Uterus (tissue), 4 donors: Measurements from ENCODE around the gene VMP1. TPM values are rescaled to one million over a fixed set of nuclear protein-coding genes. Genes with fewer than 3 reads are reported as not detected.
A peak's percentile ranks its signal among the peaks of the same experiment; 100 is the strongest.
"Not testable (repeated sequence)": the region's sequence is repeated elsewhere in the genome, so short reads cannot be mapped to it uniquely, and the experiment has no call there.

ENCODE experiments used
- DNase-seq, 2 donors: peaks; one replicate each; pipeline ENCODE4 v3.0.0-alpha.2; 2019 to 2020
- H3K27ac ChIP-seq, 2 donors: fragments of 200-600 bp; sonication (generic); 1 replicate in 1 of 2; 2 replicates in 1 of 2; pipeline ENCODE4 v1.5.1; 2016 to 2018
- H3K27me3 ChIP-seq, 2 donors: fragments of 200-600 bp; sonication (generic); one replicate each; pipeline ENCODE4 v1.5.1; 2018 to 2019; ENCODE audit warnings: control low read depth in 1 of 2
- H3K36me3 ChIP-seq, 2 donors: fragments of 200-600 bp; sonication (generic); one replicate each; pipeline ENCODE4 v1.5.1; 2019; ENCODE audit warnings: control low read depth in 1 of 2
- H3K4me1 ChIP-seq, 2 donors: fragments of 200-600 bp; sonication (generic); one replicate each; pipeline ENCODE4 v1.5.1; 2018 to 2019; ENCODE audit warnings: control low read depth in 1 of 2
- H3K4me3 ChIP-seq, 2 donors: fragments of 200-600 bp; sonication (generic); 1 replicate in 1 of 2; 2 replicates in 1 of 2; pipeline ENCODE4 v1.5.1; 2018 to 2019; ENCODE audit warnings: mild to moderate bottlenecking in 1 of 2
- H3K9me3 ChIP-seq, 2 donors: fragments of 200-600 bp; sonication (generic); one replicate each; pipeline ENCODE4 v1.5.1; 2019; ENCODE audit warnings: control low read depth in 1 of 2
- POLR2A ChIP-seq, 2 donors: fragments of 450-650 bp; IDR thresholded peaks; one replicate each; pipeline ENCODE4 v1.6.1; 2016; ENCODE audit warnings: antibody characterized with exemption in 2 of 2, mild to moderate bottlenecking in 1 of 2, moderate library complexity in 1 of 2
- intact Hi-C: fragments of 100-400 bp; cut with DNase I; formaldehyde crosslinking; loops from one replicate; pipeline ENCODE4 v1.15.1; 2023; ENCODE audit warnings: low total_unique reads
- total RNA-seq, 4 donors: library from RNA; depleted of rRNA in 3 of 4; stranded (reverse); fragments of >200 nt in 3 of 4; gene quantifications; one replicate each; pipeline versions ENCODE4 v1.1.0 to v1.2.4, GENCODE V29; 2014 to 2023
- TF ChIP-seq, protein P1 (sequence below), 4 experiments: fragments of 200-600 bp in 2 of 4; fragments of 450-650 bp in 2 of 4; sonication (generic) in 2 of 4; IDR thresholded peaks; one replicate each; pipeline ENCODE4 v1.5.1; 2016 to 2019; ENCODE audit warnings: antibody characterized with exemption in 4 of 4, mild to moderate bottlenecking in 2 of 4, moderate library complexity in 1 of 4
- donor health status: DM: yes; HTN: yes; CAD: no.

VMP1 gene
- total RNA-seq, 4 donors from 2014 or later: 92.7 to 251 (median 150) TPM

GRCh38 chr17:59796785-59797205 is 89.3 kb downstream of the VMP1 start:
- Histone ChIP-seq H3K4me3 (no peak overlapping the region), H3K27me3 (no peaks in the 10 kb centered on the region), H3K27ac (no peak overlapping the region), H3K4me1 (no peaks in the 10 kb centered on the region), H3K9me3 (no peaks in the 10 kb centered on the region), H3K36me3 (no peaks in the 10 kb centered on the region)
- DNase-seq: no peak
- TF ChIP-seq POLR2A (IDR thresholded peaks at IDR 0.05): no peak
- TF ChIP-seq, protein P1, sequence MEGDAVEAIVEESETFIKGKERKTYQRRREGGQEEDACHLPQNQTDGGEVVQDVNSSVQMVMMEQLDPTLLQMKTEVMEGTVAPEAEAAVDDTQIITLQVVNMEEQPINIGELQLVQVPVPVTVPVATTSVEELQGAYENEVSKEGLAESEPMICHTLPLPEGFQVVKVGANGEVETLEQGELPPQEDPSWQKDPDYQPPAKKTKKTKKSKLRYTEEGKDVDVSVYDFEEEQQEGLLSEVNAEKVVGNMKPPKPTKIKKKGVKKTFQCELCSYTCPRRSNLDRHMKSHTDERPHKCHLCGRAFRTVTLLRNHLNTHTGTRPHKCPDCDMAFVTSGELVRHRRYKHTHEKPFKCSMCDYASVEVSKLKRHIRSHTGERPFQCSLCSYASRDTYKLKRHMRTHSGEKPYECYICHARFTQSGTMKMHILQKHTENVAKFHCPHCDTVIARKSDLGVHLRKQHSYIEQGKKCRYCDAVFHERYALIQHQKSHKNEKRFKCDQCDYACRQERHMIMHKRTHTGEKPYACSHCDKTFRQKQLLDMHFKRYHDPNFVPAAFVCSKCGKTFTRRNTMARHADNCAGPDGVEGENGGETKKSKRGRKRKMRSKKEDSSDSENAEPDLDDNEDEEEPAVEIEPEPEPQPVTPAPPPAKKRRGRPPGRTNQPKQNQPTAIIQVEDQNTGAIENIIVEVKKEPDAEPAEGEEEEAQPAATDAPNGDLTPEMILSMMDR (IDR thresholded peaks at IDR 0.05): no peak
- intact Hi-C loops: no loop called here

DNA sequence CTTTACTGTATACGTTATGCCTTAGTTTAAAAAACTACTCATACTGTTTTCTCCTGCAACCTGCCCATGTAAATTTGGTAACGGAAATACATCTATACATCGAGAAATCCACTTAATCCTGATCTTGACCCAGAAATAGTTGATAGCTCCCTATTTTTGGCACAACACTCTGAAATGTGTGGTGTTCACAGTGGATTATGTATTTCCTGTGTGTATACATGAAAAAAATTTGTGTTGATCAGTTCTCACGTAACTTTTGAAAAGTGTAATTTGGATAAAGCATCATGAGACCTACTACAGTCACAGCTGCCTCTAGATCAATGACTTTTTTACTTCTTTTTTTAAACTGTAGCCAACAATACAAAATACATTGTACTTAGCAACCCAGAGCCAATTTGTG is 90.7 kb downstream of the VMP1 start:
- intact Hi-C loops: no loop called here
- Histone ChIP-seq H3K36me3 (no peaks in the 10 kb centered on the region), H3K27ac (no peak overlapping the region), H3K4me3 (no peak overlapping the region), H3K27me3 (no peaks in the 10 kb centered on the region), H3K9me3 (no peaks in the 10 kb centered on the region), H3K4me1 (no peaks in the 10 kb centered on the region)
- TF ChIP-seq, protein P1 (IDR thresholded peaks at IDR 0.05): no peak
- no peak for TF ChIP-seq POLR2A (IDR thresholded peaks at IDR 0.05)
- no peak for DNase-seq

DNA sequence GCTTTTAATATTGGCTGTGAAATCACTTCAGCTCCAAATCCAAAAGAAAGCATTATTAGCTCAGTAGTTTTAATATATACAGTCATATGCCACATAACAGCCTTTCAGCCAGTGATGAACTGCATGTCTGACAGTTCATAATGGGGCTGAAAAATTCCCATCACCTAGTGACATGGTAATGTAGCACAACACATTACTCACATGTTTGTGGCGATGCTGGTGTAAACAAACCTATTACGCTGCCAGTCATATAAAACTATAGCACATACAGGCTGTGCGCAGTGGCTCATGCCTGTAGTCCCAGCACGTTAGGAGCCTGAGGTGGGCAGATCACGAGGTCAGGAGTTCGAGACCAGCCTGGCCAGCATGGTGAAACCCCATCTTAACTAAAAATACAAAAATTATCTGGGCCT is 93.1 kb downstream of the VMP1 start:
- no peaks in the 10 kb centered on the region for H3K4me1 ChIP-seq
- intact Hi-C loops: no loop called here
- no peaks in the 10 kb centered on the region for H3K9me3 ChIP-seq
- no peak overlapping the region for H3K27ac ChIP-seq
- TF ChIP-seq, protein P1 (IDR thresholded peaks at IDR 0.05): no peak
- no peak for TF ChIP-seq POLR2A (IDR thresholded peaks at IDR 0.05)
- H3K27me3 ChIP-seq: no peaks in the 10 kb centered on the region
- no peak for DNase-seq
- no peak overlapping the region for H3K4me3 ChIP-seq
- no peaks in the 10 kb centered on the region for H3K36me3 ChIP-seq

GRCh38 chr17:59802160-59802559 is 94.7 kb downstream of the VMP1 start:
- Histone ChIP-seq H3K4me3 (no peak overlapping the region), H3K36me3 (no peaks in the 10 kb centered on the region), H3K4me1 (no peaks in the 10 kb centered on the region), H3K27ac (no peak overlapping the region), H3K27me3 (no peaks in the 10 kb centered on the region), H3K9me3 (no peaks in the 10 kb centered on the region)
- TF ChIP-seq, protein P1 (IDR thresholded peaks at IDR 0.05): no peak
- no peak for TF ChIP-seq POLR2A (IDR thresholded peaks at IDR 0.05)
- DNase-seq: no peak
- intact Hi-C loops: no loop called here

DNA sequence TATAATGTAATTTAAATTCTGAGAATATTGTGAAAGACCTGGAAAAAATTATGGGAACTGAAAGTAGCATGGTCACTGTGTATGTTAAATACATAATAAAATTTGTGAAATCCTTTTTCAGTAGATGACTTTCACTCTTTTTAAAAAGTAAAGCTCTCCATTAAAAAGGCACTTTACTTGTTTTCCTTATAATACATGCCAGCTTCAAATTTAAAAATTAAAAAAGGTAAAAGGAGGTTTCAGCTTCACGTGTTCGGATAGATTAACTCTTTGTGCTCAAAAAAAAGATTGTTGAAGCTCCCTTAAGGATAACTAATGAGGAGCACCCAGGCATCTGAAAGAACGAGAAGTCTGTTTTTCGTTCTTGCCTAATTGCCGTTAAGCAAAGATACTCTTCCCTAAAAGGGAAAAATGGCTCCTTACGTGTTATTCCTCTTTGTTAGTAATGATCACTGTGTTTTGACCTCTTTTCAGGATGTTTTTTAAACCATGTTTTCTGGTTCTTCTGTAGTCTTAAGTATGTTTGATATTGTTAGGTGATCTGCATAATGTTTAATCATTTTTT is 97.5 kb downstream of the VMP1 start:
- TF ChIP-seq POLR2A (IDR thresholded peaks at IDR 0.05): no peak
- TF ChIP-seq, protein P1 (IDR thresholded peaks at IDR 0.05): no peak
- intact Hi-C loops: no loop called here
- no peak for DNase-seq
- H3K4me1 ChIP-seq: peaks cover 0 to 4% of the 10 kb centered on the region in 2 donors
- no peaks in the 10 kb centered on the region for H3K9me3 ChIP-seq
- H3K27me3 ChIP-seq: no peaks in the 10 kb centered on the region
- peak overlapping the region; percentile 64 to 81 for H3K27ac ChIP-seq
- H3K36me3 ChIP-seq: no peaks in the 10 kb centered on the region
- H3K4me3 ChIP-seq: peak overlapping the region; percentile 30 to 31

GRCh38 chr17:59806322-59806721 is 98.9 kb downstream of the VMP1 start:
- H3K4me1 ChIP-seq, H3K4me3 ChIP-seq, DNase-seq, H3K27me3 ChIP-seq, intact Hi-C loops, H3K36me3 ChIP-seq, H3K9me3 ChIP-seq: not testable (repeated sequence)
- peak overlapping the region in 1 of 2 donors; percentile 81 for H3K27ac ChIP-seq
